ENCODE measurements around the gene DNASE1L2. TPM values are rescaled to one million over a fixed set of nuclear protein-coding genes. Genes with fewer than 3 reads are reported as not detected.

Gene DNASE1L2
- total RNA-seq, 2 experiments from 2014 or later = 1.5 to 2.0 TPM

- ATAC-seq (no peak), DNase-seq (no peak)
- H3K27me3 Mint-ChIP-seq = no peaks in the 10 kb centered on the region
- H3K36me3 Mint-ChIP-seq = no peaks in the 10 kb centered on the region
- no peak overlapping the region for H3K27ac Mint-ChIP-seq
- CTCF ChIA-PET = no interaction called here
- H3K4me1 Mint-ChIP-seq = no peaks in the 10 kb centered on the region
- no peaks in the 10 kb centered on the region for H3K9me3 Mint-ChIP-seq (ENCODE audit: low read depth)
- H3K4me3 Mint-ChIP-seq = no peak overlapping the region
Observed at GRCh38 chr16:2277466-2278271, 41.4 kb downstream of the DNASE1L2 start.

GRCh38 chr16:2278272-2278608, 42.0 kb downstream of the DNASE1L2 start:
- Mint-ChIP-seq H3K36me3 (no peaks in the 10 kb centered on the region), H3K4me3 (no peak overlapping the region)

GRCh38 chr16:2278956-2279800, 42.9 kb downstream of the DNASE1L2 start:
- Mint-ChIP-seq H3K27ac (no peak overlapping the region), H3K36me3 (no peaks in the 10 kb centered on the region), H3K4me1 (no peaks in the 10 kb centered on the region), H3K9me3 (ENCODE audit: low read depth) (no peaks in the 10 kb centered on the region), H3K27me3 (no peaks in the 10 kb centered on the region), H3K4me3 (no peak overlapping the region)
- ATAC-seq (no peak), DNase-seq (no peak)
- CTCF ChIA-PET = interaction anchor here (0.5 to 0.9 kb wide), 3 partner anchors 26 to 221 kb away, joined by 3 read pairs; no protein-coding TSS in a partner anchor

More at GRCh38 chr16:2278272-2278608, 42.0 kb downstream of the DNASE1L2 start:
- no peak overlapping the region for H3K27ac Mint-ChIP-seq
- no peak for ATAC-seq
- no peak for DNase-seq
- H3K4me1 Mint-ChIP-seq = no peaks in the 10 kb centered on the region
- H3K27me3 Mint-ChIP-seq = no peaks in the 10 kb centered on the region
- CTCF ChIA-PET = no interaction called here
- no peaks in the 10 kb centered on the region for H3K9me3 Mint-ChIP-seq (ENCODE audit: low read depth)

- no peaks in the 10 kb centered on the region for H3K36me3 Mint-ChIP-seq
- no peaks in the 10 kb centered on the region for H3K9me3 Mint-ChIP-seq (ENCODE audit: low read depth)
- H3K4me3 Mint-ChIP-seq = no peak overlapping the region
- CTCF ChIA-PET = no interaction called here
- H3K27me3 Mint-ChIP-seq = no peaks in the 10 kb centered on the region
- DNase-seq (no peak), ATAC-seq (no peak)
- H3K4me1 Mint-ChIP-seq = no peaks in the 10 kb centered on the region
- no peak overlapping the region for H3K27ac Mint-ChIP-seq
Observed at GRCh38 chr16:2280461-2280860, 44.2 kb downstream of the DNASE1L2 start.

GRCh38 chr16:2280981-2281542, 44.8 kb downstream of the DNASE1L2 start:
- CTCF ChIA-PET = no interaction called here
- ATAC-seq = no peak
- DNase-seq = no peak
- no peaks in the 10 kb centered on the region for H3K9me3 Mint-ChIP-seq (ENCODE audit: low read depth)
- no peak overlapping the region for H3K4me3 Mint-ChIP-seq
- no peak overlapping the region for H3K27ac Mint-ChIP-seq
- H3K36me3 Mint-ChIP-seq = no peaks in the 10 kb centered on the region
- no peaks in the 10 kb centered on the region for H3K27me3 Mint-ChIP-seq
- H3K4me1 Mint-ChIP-seq = no peaks in the 10 kb centered on the region

GRCh38 chr16:2282262-2282661, 46.0 kb downstream of the DNASE1L2 start:
- ATAC-seq = no peak
- CTCF ChIA-PET = interaction anchor here (0.9 kb wide), 1 partner anchor 219 kb away, joined by 3 read pairs; no protein-coding TSS in a partner anchor
- no peak for DNase-seq
- H3K4me1 Mint-ChIP-seq = no peaks in the 10 kb centered on the region
- H3K4me3 Mint-ChIP-seq = no peak overlapping the region
- H3K36me3 Mint-ChIP-seq = no peaks in the 10 kb centered on the region
- H3K27ac Mint-ChIP-seq = no peak overlapping the region
- no peaks in the 10 kb centered on the region for H3K27me3 Mint-ChIP-seq
- H3K9me3 Mint-ChIP-seq (ENCODE audit: low read depth) = no peaks in the 10 kb centered on the region

- H3K4me3 Mint-ChIP-seq = no peak overlapping the region
- H3K36me3 Mint-ChIP-seq = no peaks in the 10 kb centered on the region
- H3K9me3 Mint-ChIP-seq (ENCODE audit: low read depth) = no peaks in the 10 kb centered on the region
- CTCF ChIA-PET = no interaction called here
- DNase-seq (no peak), ATAC-seq (no peak)
- H3K27ac Mint-ChIP-seq = no peak overlapping the region
- H3K27me3 Mint-ChIP-seq = no peaks in the 10 kb centered on the region
- H3K4me1 Mint-ChIP-seq = no peaks in the 10 kb centered on the region
Observed at GRCh38 chr16:2282866-2283555, 46.8 kb downstream of the DNASE1L2 start.

- CTCF ChIA-PET = no interaction called here
- H3K4me3 Mint-ChIP-seq = no peak overlapping the region
- no peak for ATAC-seq
- no peak overlapping the region for H3K27ac Mint-ChIP-seq
- no peaks in the 10 kb centered on the region for H3K36me3 Mint-ChIP-seq
- H3K4me1 Mint-ChIP-seq = no peaks in the 10 kb centered on the region
- DNase-seq = no peak
- H3K27me3 Mint-ChIP-seq = no peaks in the 10 kb centered on the region
- no peaks in the 10 kb centered on the region for H3K9me3 Mint-ChIP-seq (ENCODE audit: low read depth)
Observed at GRCh38 chr16:2284001-2284770, 47.9 kb downstream of the DNASE1L2 start.

GRCh38 chr16:2284797-2285576, 48.7 kb downstream of the DNASE1L2 start:
- Mint-ChIP-seq H3K4me3 (no peak overlapping the region), H3K4me1 (no peaks in the 10 kb centered on the region), H3K27me3 (no peaks in the 10 kb centered on the region), H3K27ac (no peak overlapping the region), H3K9me3 (ENCODE audit: low read depth) (no peaks in the 10 kb centered on the region), H3K36me3 (no peaks in the 10 kb centered on the region)
- DNase-seq (no peak), ATAC-seq (no peak)
- CTCF ChIA-PET = no interaction called here

- no peaks in the 10 kb centered on the region for H3K36me3 Mint-ChIP-seq
- H3K27me3 Mint-ChIP-seq = no peaks in the 10 kb centered on the region
- DNase-seq (no peak), ATAC-seq (no peak)
- no peaks in the 10 kb centered on the region for H3K9me3 Mint-ChIP-seq (ENCODE audit: low read depth)
- no peaks in the 10 kb centered on the region for H3K4me1 Mint-ChIP-seq
- no peak overlapping the region for H3K27ac Mint-ChIP-seq
- no peak overlapping the region for H3K4me3 Mint-ChIP-seq
- CTCF ChIA-PET = no interaction called here
Observed at GRCh38 chr16:2285731-2286191, 49.5 kb downstream of the DNASE1L2 start.

GRCh38 chr16:2286550-2286949, 50.3 kb downstream of the DNASE1L2 start:
- DNase-seq (no peak), ATAC-seq (no peak)
- no peaks in the 10 kb centered on the region for H3K27me3 Mint-ChIP-seq
- H3K27ac Mint-ChIP-seq = no peak overlapping the region
- H3K4me1 Mint-ChIP-seq = no peaks in the 10 kb centered on the region
- H3K9me3 Mint-ChIP-seq (ENCODE audit: low read depth) = no peaks in the 10 kb centered on the region
- H3K4me3 Mint-ChIP-seq = no peak overlapping the region
- no peaks in the 10 kb centered on the region for H3K36me3 Mint-ChIP-seq
- CTCF ChIA-PET = no interaction called here

- no peaks in the 10 kb centered on the region for H3K27me3 Mint-ChIP-seq
- H3K27ac Mint-ChIP-seq = no peak overlapping the region
- CTCF ChIA-PET = no interaction called here
Observed at GRCh38 chr16:2287916-2288547, 51.8 kb downstream of the DNASE1L2 start.

More at GRCh38 chr16:2287916-2288547, 51.8 kb downstream of the DNASE1L2 start:
- no peaks in the 10 kb centered on the region for H3K4me1 Mint-ChIP-seq
- no peak for ATAC-seq
- H3K4me3 Mint-ChIP-seq = no peak overlapping the region
- H3K9me3 Mint-ChIP-seq (ENCODE audit: low read depth) = no peaks in the 10 kb centered on the region
- no peaks in the 10 kb centered on the region for H3K36me3 Mint-ChIP-seq
- no peak for DNase-seq
